ENCODE data around the gene CFD. TPM values are rescaled to one million over a fixed set of nuclear protein-coding genes. Genes with fewer than 3 reads are reported as not detected.
"Not testable (repeated sequence)": the region's sequence is repeated elsewhere in the genome, so short reads cannot be mapped to it uniquely, and the experiment has no call there.

The CFD gene
- total RNA-seq, 1 donor from 2014 or later: 2.8 TPM

GRCh38 chr19:871446-872265, 12.2 kb downstream of the CFD start:
- DNase-seq: no peak

GRCh38 chr19:872266-872951, 12.9 kb downstream of the CFD start:
- no peak for DNase-seq

DNA sequence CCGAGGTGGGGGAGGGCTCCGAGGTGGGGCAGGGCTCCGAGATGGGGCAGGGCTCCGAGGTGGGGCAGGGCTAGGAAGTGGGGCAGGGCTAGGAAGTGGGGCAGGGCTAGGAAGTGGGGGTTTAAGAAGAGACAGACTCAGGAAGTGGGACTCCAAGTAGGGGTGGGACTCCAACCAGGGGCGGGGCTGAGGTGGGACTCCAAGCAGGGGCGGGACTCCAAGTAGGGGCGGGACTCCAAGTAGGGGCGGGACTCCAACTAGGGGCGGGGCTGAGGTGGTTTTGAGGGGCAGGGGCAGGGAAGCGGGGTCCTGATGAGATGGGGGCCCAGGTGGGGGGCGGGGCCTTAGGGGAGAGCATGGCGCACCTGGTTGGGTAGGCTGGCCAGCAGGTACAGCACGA, 13.6 kb downstream of the CFD start:
- no peak for DNase-seq

GRCh38 chr19:873561-874041, 14.1 kb downstream of the CFD start:
- no peak for DNase-seq

- DNase-seq: no peak
These were observed 15.9 kb downstream of the CFD start for GRCh38 chr19:875265-875879.

- no peak for DNase-seq
These were observed 16.6 kb downstream of the CFD start for GRCh38 chr19:876089-876488.

DNA sequence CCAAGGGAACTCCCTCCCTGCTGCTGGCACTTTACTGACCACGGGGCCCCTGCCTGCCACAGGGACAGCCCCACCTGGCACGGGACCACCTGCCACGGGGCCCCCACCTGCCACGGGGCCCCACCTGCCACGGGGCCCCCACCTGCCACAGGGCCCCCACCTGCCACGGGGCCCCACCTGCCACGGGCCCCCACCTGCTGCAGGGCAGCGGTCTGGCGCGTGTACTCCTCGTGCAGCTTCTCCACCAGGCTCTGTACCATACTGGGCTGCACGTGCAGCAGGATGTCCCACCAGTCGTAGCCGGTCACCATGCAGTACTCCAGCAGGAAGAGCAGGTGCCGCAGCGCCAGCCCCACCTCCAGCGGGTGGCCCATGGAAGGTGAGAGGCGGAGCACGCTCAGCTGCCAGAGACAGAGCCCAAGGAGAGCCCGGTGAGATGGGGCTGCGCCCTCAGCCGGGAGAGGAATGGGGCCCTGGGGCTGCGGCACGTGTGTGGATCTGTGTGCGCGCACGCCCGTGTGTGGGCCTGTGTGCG, 17.4 kb downstream of the CFD start:
- DNase-seq: no peak

GRCh38 chr19:877992-878660, 18.7 kb downstream of the CFD start:
- DNase-seq: not testable (repeated sequence)

GRCh38 chr19:878751-879561, 19.5 kb downstream of the CFD start:
- DNase-seq: not testable (repeated sequence)

DNA sequence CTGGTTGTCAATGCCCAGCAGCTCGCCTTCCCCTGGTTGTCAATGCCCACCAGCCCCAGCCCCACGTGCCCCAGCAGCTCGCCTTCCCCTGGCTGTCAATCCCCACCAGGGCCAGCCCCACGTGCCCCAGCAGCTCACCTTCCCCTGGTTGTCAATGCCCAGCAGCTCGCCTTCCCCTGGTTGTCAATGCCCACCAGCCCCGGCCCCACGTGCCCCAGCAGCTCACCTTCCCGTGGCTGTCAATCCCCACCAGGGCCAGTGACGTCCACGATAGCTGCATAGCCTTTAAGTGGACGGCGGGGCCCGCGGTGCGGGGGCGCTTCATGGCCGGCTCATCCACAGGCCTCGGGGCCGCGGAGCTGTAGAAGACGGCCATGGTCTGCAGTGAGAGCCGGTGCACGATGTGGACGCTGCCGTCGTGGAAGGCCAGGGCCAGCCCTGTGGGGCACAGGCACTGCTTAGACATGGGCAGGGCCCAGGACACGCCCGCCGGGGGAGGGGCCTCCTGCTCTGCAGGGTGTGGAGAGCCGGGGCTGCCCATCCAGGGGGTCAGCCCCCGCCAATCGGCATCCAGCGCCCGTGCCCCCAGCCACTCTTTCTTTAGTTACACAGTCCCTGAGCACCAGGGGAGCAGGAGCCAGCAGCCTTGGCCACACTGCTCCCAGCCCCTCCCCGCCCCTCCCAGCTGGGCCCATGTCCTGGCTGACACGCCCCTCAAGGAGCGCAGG, 20.4 kb downstream of the CFD start:
- DNase-seq: no peak

DNA sequence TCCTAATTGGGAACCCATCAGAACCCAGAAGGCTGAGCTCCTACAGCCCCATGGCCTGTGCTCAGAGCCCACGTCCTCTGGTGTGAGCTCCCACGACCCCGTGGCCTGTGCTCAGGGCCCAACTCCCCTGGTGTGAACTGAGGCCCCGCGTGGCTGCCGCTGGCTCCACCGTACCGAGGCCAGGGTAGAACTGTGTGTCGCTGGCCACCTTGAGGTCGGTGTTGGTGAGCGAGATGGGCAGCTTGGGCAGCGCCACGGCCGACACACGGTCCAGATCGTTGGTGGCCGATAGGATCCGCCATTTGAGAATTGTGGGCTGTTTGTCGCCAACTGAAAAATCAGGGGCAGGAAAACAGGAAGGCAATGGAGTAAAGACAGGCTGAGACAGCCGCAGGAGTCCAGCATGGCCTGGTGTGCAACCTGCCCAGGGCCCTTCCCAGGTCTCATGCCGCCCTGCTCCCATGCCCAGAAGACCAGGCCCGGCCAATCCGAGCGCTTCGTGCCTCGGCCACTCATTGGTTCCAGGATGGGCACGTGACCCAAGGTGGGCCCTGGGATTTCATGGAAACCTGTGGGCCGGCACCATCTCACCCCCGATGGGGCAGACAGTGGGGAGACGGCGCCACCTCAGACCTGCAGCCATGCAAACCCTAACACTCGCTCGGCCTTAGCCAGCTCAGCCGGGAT, 22.1 kb downstream of the CFD start:
- no peak for DNase-seq

DNA sequence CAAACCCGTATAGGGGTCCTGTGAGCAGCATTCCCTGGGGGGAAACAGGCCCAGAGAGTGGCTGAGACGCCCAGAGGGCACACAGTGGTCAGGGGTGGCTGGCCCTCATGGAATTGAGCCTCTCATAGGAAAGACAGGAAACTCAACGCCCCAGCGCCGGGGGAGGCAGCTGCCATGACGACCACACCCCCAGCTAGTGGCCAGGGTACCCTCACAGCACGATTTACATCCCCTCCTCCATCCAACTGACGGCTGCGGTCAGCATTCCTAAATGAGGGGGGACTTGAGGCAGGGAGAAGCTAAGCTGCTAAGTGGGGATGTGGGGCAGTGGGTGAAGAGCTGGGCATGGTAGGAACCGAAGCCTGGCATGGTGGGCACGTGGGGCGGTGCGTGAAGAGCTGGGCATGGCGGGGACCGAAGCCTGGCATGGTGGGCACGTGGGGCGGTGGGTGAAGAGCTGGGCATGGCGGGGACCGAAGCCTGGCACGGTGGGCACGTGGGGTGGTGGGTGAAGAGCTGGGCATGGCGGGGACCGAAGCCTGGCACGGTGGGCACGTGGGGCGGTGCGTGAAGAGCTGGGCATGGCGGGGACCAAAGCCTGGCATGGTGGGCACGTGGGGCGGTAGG, 23.5 kb downstream of the CFD start:
- no peak for DNase-seq

DNA sequence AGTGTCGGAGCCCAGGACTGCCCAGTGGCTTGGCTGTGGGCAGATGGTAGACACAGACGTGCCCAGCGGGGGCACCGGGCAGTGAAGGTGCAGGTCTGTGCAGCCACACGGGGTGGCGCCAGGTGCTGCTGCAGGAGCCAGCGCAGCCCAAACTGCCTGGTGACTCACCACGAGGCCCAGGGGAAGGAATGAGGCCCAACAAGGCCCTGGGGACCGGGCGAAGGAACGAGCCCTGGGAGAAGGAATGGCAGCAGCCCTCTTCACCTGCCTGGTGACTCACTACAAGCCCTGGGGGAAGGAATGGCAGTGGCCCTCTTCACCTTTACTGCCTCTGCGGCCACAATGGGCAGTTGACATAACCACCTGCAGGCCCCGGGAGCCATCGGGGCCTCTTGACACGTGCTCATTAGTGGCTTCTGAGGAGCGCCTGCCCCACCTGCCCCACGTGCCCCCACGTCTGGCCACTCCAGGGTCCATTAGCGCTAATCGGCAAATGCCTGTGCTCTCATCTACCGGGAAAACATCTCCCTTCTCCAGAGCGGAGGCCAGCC, 24.3 kb downstream of the CFD start:
- DNase-seq: no peak

DNA sequence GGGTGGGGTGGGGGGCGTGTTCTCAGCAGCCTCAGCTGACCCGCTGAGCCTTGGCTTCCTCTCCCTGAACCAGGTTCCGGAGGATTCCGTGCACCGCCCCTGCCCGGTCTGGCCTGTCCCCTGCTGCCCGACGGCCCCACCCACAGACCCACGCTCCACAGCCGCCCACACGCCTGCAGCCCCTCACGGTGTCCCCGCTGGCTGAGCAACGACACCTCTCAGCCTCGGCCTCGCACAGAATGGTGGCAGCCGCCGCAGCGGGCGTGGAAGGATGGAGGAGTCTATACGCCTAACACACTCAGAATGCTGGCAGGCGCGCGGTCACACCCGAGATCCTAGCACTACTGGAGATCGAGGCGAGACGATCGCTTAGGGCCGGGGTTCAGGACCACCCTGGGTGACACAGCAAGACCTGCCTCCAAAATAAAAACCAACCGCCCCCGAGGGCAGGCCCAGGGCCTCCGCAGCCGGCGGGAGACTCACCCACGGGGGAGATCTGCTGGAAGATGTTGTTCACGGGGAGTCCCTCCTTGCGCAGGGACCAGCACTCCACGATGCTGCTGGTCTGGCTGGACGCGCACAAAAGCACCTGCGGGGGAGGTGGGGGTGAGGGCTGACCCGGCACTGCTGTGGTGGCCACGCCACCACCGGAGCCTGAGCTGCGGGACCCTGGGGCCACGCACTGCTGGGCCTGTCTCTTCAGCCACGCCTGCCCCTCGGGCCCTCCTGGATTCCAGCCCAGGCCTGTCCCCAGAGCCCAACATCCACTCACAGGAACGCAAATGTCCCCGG, 25.2 kb downstream of the CFD start:
- no peak for DNase-seq

DNA sequence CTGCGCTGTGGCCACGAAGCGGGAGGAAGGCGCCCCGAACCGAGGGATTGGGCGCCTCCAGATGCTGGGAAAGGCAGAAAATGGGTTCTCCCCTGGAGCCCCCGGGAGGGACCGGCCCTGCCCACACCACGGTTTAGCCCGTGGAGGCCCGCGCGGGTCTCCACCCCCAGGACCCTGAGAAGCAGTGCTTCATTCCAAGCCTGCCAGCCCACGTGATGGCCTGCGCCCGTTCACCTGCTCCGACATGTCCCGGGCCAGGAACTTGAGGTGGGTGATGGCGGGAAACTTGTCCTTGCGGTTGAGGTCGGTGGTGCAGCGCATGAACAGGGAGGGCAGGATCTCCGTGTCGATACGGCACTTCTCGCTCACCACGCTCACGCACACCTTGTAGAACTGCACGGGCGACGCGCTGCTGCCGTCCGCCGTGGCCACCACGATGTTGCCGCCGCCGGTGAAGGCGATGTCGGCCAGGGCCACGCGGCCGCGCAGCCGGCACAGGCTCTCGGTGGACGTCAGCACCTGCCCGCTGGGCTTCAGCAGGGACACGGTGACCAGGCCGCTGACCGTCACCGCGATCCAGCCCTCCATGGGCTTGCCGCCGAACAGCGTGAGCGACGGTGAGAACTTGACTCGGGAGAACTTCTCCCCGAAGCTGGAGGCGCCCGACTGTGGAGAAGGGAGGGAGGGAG, 26.2 kb downstream of the CFD start:
- no peak for DNase-seq

GRCh38 chr19:887072-887471, 27.6 kb downstream of the CFD start:
- peak; percentile 51 for DNase-seq

DNA sequence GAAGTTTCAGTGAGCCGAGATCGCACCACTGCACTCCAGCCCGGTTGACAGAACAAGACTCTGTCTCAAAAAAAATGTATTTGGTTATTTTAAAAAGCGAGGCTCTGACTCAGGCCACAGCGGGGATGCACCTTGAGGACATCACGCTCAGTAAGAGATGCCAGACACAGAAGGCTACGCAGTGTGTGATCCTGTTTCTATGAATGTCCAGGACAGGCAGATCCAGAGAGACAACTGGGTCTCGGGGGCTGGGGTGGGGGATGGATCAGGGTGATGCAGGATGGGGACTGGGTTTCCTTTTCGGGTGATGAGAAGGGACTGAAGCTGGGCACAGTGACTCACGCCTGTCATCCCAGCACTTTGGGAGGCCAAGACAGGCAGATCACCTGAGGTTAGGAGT, 28.1 kb downstream of the CFD start:
- DNase-seq: no peak

All from occipital lobe (tissue), 2 donors.